GM19240 (cell line): Measurements from ENCODE around the gene SMARCD3.

Source experiments
- DNase-seq: peaks from one replicate; pipeline ENCODE4 v3.0.0; 2011; ENCODE audit warnings: low spot score; ENCODE audit not compliant: insufficient read length

The SMARCD3 gene

DNA sequence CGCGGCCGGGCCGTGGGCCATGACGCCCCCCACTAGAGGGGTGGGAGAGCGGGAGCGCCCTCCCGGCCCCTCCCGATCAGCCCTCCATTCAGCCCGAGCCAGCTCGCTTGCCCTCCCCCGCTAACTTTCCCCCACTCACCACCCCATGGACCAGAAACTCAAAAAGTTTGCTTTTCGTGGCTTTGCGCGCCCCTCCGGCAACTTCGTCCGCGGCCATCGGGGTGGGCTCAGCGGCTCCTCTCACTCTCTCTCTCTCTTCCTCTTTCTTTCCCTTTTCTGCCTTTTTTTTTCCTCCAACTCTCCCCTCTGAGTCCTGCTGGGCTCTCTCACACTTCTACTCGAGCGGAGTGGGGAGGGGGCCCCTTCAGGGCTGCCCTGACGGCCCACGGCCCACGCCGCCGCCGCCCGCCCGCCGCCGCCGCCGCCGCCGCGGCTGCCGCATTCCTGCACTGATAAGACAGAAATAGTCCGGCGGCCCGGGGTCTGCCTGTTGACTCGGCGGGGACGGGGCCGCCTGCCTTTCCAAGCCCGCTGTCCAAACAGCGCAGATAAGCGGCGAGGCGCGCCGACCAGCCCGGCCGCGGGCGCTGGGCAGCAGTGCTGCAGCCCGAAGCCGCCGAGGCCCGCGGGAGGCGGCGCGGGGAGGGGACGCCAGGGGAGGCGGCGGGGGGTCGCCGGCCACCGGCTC lies at the start of gene SMARCD3:
Gene SMARCD3, minus strand, starts transcription at position 349 of the 688 bp plus-strand sequence. Its CDS starts 132 bp downstream, at position 217.
- no peak for DNase-seq

DNA sequence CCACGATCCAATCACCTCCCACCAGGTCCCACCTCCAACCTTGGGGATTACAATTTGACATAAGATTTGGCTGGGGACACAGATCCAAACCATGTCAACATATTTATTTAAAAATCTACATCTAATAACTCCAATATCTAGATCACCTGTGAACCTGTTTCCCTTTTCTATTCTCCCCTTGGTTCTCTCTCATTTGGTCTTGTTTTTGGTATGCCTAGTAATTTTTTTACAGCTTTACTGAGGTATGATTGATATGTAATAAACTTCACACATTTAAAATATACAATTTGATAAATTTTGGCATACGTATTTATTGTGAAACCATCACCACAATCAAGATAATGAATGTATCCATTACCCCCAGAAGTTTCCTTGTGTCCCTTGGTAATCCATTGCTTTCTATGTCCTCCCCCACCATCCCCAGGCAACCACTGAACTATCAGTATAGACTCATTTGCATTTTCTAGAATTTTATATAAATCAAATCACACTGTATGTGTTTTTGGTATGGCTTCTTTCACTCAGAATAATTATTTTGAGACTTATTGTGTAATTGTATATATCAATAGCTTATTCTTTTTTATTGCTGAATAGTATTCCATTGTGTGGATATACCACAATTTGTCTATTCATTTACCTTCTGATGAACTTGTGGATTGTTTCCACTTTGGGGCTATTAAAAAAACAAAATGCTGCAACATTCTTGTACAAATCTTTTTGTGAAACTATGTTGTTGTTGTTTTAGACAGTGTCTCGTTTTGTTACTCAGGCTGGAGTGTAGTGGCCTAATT lies 47.9 kb upstream of the SMARCD3 start:
- DNase-seq, result no peak

DNA sequence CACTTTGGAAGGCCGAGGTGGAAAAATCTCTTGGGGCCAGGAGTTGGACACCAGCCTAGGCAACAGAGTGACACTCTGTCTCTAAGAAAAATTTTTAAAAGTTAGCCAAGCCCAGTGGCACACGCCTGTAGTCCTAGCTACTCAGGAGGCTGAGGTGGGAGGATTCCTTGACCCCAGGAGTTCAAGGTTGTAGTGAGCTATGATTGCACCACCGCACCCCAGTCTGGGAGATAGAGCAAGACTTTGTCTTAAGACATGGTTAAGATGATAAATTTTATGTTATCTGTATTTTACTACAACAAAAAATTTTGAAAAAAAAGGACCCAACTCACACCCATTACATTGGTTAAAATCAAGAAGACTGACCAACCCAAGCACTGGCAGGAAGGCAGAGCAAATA lies 44.4 kb upstream of the SMARCD3 start:
- DNase-seq, result no peak

DNA sequence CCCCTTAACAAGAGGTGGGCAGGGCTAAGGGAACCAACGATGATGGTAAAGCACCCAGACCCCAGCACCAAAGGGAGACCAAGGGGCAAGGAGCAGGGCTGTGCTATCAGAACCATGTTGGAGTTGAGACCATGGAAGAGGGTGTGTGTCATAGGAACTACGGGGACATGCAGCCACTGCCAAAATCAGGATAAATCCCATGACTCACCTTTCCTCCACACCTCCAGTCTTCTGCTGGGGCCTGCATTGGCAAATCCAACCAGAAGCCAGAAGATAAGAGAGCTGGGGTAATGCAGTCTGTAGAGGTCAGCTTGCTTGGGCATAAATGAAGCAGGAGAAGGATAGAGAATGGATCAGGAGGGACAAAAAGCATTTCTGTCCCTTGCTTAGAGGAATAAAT lies 42.7 kb upstream of the SMARCD3 start:
- DNase-seq, result no peak

DNA sequence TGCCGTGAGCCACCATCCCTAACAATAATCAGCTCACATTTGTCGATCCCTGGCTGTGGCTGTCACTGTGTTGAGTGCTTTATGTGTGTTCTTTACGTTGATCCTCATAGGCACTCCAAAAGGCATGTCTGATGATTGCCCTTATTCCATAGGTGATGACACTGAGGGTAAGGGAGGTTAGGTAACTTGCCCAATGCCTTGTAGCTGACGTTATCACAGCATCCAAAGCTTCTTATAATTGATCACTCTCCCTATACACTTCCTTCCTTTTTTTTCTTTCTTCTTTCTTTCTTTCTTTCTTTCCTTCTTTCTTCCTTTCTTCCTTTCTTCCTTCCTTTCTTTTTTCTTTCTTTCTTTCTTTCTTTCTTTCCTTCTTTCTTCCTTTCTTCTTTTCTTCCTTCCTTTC lies 41.9 kb upstream of the SMARCD3 start:
- no peak for DNase-seq

DNA sequence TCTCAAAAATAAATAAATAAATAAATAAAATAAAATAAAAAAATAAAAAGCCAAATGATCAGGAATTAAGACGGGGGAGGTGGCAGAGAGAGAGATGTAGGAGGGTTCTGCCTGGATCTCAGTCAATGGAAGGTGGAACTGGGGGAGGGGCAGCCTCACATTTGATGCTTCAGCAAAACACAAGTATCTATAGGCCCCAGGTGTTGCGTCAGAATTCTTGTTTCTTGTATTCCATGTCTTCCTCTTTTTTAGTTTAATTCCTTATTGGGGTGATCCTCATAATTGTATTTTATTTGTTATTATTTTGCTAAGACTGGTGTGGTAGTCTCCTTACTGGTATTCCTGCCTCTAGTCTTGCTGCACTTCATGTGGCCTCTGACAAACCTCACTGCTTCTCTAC lies 41.4 kb upstream of the SMARCD3 start:
- DNase-seq, result no peak

DNA sequence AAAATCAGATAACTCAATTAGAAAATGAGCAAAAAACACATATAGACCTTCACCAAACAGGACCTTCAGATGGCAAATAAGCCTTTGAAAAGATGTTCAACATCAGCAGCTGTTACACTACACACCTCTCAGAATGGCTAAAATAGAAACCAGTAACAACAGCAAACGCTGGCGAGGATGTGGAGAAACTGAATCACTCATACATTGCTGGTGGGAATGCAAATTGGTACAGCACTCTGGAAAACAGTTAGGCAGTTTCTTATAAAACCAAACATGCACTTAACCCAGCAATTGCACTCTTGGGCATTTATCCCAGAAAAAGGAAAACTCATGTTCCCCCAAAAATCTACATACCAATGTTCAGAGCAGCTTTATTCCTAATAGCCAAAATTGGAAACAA lies 37.7 kb upstream of the SMARCD3 start:
- no peak for DNase-seq

DNA sequence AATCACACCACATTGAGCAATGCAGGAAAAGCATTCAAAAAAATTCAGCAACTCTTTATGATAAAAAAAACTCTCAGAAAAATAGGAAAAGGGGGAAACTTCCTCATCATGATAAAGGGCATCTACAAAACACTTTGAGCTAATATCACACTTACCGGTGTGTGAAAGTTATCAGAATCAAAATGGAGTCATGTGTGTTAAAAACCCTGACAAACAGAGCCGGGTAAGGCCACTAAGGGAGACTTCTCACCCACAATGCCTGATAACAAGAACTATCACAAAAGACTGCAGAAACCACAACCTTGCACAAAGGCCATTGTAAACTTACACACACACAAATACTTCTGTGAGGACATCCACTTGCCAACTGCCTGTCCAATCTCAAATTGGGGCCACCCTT lies 34.8 kb upstream of the SMARCD3 start:
- DNase-seq, result no peak

DNA sequence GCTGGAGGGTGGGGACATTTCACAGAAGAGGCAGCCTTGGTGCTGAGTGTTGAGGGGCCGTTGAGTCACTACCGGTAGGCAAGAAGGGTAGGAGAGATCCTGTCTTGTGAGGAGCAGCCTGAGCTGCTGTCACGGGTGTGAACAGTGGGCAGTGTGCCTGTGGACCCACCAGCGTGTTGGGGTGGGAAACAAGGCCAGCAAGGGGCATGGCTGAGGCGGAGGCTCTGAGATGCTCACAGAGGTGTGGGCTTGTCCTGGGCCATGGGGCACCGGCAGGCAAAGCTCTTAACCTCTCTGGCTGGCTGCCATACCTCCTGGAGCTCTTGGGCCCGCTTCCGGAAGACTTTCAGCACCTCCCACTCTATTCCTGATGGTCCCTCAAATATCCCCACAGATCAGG lies 33.6 kb upstream of the SMARCD3 start:
- DNase-seq, result no peak

DNA sequence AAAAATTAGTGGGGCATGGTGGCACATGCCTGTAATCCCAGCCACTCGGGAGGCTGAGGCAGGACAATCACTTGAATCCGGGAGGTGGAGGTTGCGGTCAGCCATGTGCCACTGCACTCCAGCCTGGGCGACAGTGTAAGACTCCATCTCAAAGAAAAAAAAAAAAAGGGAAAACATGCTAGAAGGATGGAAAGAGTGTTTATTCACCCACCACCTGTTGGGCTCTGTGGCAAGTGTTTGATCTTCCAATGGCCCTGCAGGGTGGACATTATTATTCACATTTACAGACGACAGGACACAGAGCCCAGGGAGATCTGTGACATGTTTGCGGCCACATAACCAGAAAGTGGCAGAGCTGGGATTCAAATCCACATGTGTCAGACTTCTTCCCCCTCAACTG lies 33.2 kb upstream of the SMARCD3 start:
- no peak for DNase-seq

DNA sequence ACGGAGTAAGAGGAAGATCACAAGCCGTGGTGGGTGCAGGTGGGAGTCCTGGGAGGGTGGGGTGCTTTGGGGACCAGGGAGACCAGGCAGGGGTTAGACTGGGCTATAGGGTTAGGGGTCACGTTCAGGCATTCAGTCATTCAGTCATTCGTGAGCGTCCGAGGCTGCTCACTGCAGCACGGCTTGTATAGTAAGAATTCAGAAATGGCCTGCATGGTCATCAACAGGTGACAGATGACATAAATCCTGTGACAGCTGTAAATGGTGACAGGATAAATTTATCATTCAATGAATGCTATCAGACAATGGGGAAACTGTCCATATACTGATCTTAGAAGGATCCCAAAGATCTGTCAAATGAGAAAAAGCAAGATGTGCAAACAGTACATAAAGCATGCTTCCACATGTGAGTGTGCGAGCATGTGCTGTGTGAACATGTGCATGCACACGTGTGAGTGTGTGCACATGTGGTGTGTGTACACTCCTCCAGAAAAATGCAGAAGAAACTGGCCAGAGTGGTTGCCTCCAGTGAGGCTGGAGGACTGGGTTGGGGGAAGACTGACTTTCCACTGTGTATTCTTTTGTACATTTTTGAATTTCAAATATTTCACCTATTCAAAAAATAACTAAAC lies 32.0 kb upstream of the SMARCD3 start:
- DNase-seq, result no peak

DNA sequence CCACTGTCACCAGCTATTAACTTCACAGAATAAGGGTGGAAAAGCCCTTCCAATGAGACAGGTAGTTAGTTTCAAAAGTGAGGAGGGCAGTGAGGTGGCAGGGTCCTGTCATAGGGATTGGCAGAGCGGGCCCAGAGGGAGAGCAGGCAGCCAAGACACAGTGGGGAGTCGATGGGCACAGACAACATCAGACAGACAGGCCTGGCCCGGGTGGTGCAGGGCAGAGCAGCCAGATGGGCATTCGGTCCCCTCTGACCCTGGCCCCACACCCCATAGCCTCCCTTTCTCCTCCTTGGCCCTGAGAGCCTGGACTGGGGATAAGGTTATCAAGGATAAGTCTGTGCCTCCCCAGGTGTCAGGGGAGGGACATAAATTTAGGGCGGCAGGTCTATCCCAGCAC lies 31.4 kb upstream of the SMARCD3 start:
- DNase-seq, result no peak

DNA sequence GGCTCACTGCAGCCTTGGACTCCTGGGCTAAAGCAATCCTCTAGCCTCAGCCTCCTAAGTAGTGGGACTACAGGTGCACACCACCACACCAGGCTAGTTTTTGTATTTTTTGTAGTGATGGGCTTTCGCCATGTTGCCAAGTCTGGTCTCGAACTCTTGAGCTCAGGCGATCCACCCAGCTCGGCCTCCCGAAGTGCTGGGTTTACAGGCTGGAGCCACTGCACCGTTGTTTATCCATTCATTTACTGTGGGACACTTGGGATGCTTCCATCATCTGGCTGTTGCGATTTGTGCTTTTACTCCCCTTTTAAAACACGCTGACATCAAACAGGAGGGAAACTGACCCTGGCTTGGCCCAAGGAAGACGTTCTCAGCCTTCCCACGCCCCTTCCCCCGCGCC lies 30.5 kb upstream of the SMARCD3 start:
- no peak for DNase-seq

DNA sequence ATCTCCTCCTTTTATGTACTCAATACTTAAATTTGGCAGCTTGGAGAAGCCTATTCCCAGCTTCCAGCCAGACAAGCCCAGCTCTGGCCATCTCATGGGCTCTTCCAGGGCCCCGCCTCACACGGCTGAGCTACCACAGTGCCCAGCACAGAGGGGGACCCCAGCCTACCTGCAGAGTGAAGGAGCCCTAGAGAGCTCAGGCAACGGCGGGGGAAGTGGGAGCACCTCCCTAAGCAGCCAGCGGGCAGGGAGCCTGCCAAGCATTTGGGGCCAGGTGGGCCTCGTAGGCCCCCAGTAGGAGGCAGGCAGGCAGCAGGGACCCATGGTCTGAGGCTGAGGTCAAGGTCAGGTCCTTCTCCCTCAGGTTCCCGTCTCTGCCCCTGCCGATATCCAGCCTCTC lies 29.1 kb upstream of the SMARCD3 start:
- DNase-seq, result no peak

DNA sequence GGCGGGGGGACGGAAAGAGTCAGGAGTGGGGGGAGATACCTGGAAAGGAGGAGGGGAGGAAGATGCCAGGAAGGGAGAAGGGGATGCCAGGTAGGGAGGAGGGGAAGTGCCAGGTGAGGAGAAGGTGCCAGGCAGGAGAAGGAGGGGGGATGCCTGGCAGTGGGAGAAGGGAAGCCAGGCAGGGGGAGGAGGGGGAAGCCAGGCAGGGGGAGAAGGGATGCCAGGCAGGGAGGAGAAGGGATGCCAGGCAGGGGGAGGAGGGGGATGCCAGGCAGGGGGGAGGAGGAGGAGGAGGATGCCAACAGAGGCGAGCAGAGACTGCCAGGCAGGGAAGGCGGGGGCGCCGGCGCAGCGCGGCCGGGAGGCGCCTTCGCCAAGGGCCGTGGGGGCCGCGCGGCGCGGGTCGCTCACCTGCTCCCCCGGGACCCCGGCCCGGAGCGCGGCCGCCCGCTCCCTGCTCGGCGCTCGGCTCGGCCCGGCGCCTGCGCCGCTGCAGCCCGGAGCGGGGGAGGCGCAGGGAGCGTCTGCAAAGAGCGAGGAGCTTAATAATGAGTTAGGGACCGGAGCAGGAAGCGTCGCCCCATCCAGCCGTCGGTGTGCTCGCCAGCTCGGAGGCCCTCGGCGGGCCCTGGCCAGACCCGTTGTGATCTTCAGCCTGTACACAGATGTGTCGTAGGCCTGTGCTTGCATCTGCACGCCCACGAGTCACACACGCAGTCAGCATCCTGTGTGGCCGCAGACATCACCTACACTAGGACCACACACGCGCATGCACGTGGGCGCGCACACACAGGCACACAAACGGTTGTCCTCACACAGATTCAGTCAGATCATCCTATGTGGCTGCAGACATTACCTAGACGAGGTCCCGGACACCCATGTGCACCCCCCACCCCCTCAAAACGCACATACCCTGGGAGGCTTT lies 28.4 kb upstream of the SMARCD3 start:
- DNase-seq, result no peak

DNA sequence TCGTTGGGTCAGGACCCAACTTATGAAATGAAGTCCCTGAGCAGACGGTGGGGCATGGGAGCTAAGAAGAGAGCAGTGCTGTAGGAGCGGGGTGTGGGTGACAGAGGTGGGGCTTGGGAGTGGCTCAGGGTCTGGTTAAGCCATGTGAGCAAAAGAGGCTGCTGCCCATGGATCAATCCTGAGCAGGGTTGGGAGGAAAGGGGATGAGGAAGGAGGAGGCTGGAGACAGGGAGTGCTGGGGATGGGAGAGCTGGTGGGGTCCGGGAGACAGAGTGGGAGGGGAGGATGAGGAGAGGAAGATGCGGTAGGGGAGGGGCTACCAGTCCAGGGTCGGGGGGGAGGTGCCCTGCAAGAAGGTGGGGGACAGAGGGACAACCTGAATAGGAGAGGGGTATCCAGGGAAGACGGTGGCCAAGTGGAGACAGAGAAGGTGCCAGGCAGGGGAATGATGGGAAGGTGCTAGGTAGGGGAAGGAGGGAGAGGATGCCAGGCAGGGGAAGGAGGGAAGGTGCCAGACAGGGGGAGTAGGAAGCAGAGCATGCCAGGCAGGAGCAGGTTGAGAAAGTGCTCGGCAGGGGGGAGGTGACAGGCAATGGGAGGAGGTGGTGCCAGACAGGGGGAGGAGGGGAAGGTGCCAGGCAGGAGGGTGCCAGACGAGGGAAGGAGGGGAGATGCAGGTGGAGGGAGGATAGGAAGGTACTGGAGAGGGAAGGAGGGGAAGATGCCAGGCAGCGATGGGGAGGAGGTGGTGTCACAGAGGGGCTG lies 27.5 kb upstream of the SMARCD3 start:
- no peak for DNase-seq

DNA sequence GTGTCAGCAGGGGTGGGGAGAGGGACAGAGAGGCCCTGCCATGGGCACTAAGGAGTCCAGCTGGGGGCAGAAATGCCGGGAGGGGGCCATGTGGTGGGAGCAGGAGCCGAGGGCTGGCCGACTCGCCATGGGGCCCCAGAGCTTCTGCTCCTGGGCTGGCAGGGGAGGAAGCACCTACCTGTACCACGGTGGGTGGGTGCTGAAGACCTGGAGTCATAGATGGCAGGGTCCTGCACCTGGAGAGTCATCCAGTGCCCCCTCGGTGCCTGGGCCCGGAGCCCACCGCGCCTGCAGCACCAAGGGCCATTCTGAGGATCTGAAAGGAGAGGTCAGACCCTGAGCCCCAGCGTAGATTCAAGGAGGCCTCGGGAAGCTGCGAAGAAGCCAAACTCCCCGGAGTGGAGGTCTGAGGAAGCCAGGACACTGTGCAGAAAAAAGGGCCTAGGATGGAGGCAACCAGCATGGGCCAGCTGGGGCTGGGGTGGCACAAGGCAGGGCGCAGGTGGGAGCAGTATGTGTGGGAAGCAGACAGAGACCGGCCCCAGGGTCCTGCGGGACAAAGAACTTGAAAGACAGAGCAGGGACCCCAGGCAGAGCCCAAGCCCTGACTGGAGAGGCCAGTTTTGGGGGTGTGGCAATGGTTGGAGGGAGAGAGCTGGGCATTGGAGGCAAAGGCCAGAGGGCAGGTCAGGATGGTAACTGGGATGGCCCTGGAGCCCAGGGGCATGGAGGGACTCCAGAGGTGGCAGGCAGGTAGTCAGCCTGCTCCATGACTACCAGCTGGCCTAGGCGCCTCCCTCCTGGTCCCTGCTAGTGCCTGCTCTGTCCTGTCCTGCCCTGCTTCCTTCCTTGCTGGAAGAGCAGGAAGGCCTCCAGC lies 26.7 kb upstream of the SMARCD3 start:
- DNase-seq, result no peak

DNA sequence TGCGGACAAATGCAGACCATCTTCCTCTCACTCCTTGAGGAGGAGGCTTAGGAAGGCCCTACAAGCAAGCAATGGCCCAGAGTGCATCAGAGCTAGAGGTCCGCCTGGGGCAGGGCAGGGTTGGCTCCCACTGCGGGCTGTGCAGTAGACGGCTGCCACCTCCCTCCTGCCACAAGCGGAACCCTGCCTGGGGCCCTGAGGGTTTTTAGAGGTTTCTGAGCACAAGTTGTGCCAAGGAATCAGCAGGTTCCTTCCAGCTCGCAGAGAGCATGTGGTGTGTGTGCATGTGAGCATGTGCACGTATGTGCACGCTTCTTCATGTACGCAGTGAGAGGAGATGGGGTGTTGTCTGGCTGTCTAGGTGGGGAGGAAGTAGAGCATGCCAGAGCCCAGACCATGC lies 25.9 kb upstream of the SMARCD3 start:
- no peak for DNase-seq

DNA sequence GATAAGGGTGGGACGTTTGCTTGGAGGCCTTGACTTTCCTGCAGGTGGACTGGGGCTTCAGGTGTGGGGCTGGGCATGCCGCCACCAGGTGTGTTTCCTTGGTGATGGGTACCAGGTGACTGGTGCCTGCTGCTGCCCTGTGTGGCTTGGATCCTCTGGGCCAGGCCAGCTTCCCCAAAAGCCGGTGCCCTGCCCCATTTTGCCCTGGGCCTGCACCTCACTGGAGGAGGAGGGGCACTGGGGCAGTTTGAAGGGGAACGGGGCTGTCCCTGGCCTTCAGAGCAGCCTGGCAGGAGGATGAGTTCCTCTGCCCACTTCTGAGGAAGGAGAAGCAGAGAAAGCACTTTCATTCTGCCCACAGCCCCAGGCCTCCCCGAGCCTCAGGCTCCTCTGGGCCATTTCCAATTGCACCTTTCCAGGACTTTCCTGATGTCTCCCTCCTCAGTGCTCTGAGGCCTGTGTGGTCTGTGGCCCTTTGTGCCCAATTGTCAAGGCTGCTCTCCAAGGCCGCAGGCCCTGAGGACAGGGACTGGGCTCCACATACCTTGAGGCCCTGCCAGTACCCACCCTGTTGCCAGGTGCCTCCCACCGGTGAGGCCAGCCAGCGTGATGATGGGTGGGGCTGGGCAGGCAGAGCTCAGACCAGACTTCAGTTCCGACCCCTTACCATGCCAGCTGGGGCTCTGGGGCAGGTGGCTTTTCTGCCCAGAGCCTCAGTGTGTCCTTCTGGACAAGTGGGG lies 25.3 kb upstream of the SMARCD3 start:
- no peak for DNase-seq
